H1 (cell line): ENCODE measurements around the gene STAMBPL1. TPM values are rescaled to one million over a fixed set of nuclear protein-coding genes. Genes with fewer than 3 reads are reported as not detected.

Experiments used
- CTCF ChIA-PET: fragments of 300-600 bp; sonication (Branson Sonifier 250); formaldehyde crosslinking; loops from one replicate; lab custom pipeline; 2021; ENCODE audit not compliant: partially characterized antibody; lab: Charles Lee
- POLR2A ChIA-PET: fragments of 300-600 bp; sonication (Branson Sonifier 250); formaldehyde crosslinking; loops from one replicate; lab custom pipeline; 2021; ENCODE audit warnings: inconsistent platforms; ENCODE audit not compliant: partially characterized antibody; lab: Charles Lee
- DNase-seq, 2 experiments: peaks; one replicate each; pipeline versions ENCODE4 v3.0.0 to v3.0.0-alpha.2; 2010 to 2022; ENCODE audit warnings: low spot score in 2 of 2, low read depth in 1 of 2, mixed read lengths in 1 of 2
- FAIRE-seq: peaks from 2 replicates; lab custom pipeline; 2011; peaks lifted over from hg19 to GRCh38; lab: Jason Lieb, UNC
- H2AFZ ChIP-seq: 2 replicates; pipeline ENCODE4 v1.8.1; 2012; ENCODE audit warnings: low read length, inconsistent platforms
- H2AK5ac ChIP-seq: 2 replicates; pipeline ENCODE4 v1.6.1; 2013; ENCODE audit warnings: low read depth, low read length
- H2BK120ac ChIP-seq: replicated peaks from 2 replicates; pipeline ENCODE3; 2013; ENCODE audit warnings: low read depth, low read length, inconsistent platforms
- H2BK12ac ChIP-seq: 2 replicates; pipeline ENCODE4 v1.6.1; 2013; ENCODE audit warnings: low read depth, low read length
- H2BK15ac ChIP-seq: 2 replicates; pipeline ENCODE4 v1.6.1; 2013; ENCODE audit warnings: low read length
- H2BK20ac ChIP-seq: 2 replicates; pipeline ENCODE4 v1.6.1; 2013; ENCODE audit warnings: low read length
- H2BK5ac ChIP-seq: 2 replicates; pipeline ENCODE4 v1.6.1; 2013; ENCODE audit warnings: low read depth, low read length
- H3K14ac ChIP-seq: 2 replicates; pipeline ENCODE4 v1.6.1; 2013; ENCODE audit warnings: inconsistent platforms; ENCODE audit not compliant: insufficient read length
- H3K18ac ChIP-seq: 2 replicates; pipeline ENCODE4 v1.6.1; 2013; ENCODE audit warnings: low read length; ENCODE audit errors: extremely low read depth
- H3K23ac ChIP-seq: 2 replicates; pipeline ENCODE4 v1.6.1; 2013; ENCODE audit warnings: inconsistent platforms; ENCODE audit not compliant: insufficient read length
- H3K23me2 ChIP-seq: 2 replicates; pipeline ENCODE4 v1.6.1; 2013; ENCODE audit warnings: low read depth, low read length
- H3K27ac ChIP-seq: 2 replicates; pipeline ENCODE4 v1.6.1; 2011; ENCODE audit warnings: low read depth, low read length, inconsistent platforms
- H3K27me3 ChIP-seq, 4 experiments: replicated peaks in 1 of 4; 1 replicate in 1 of 4; 2 replicates in 3 of 4; pipeline versions ENCODE4 v1.6.1 to v1.8.1; 2011 to 2013; ENCODE audit warnings: low read length in 3 of 4, mild to moderate bottlenecking in 3 of 4, inconsistent platforms in 2 of 4, mixed read lengths in 2 of 4, moderate library complexity in 1 of 4; ENCODE audit not compliant: control insufficient read depth in 3 of 4, insufficient read depth in 3 of 4; ENCODE audit errors: extremely low read depth in 1 of 4
- H3K36me3 ChIP-seq, 4 experiments: 2 replicates each; pipeline versions ENCODE4 v1.6.1 to v1.8.1; 2011 to 2013; ENCODE audit warnings: mild to moderate bottlenecking in 4 of 4, low read length in 3 of 4, moderate library complexity in 2 of 4, control low read depth in 1 of 4, inconsistent platforms in 1 of 4; ENCODE audit not compliant: insufficient read depth in 4 of 4, control insufficient read depth in 2 of 4
- H3K4ac ChIP-seq: replicated peaks from 2 replicates; pipeline ENCODE3; 2013; ENCODE audit warnings: low read length, low read depth, mixed read lengths, inconsistent platforms; ENCODE audit not compliant: insufficient read length
- H3K4me1 ChIP-seq, 4 experiments: replicated peaks in 1 of 4; 1 replicate in 1 of 4; 2 replicates in 3 of 4; pipeline versions ENCODE4 v1.6.1 to v1.8.1; 2011 to 2013; ENCODE audit warnings: low read length in 3 of 4, inconsistent platforms in 2 of 4, mixed read lengths in 1 of 4; ENCODE audit not compliant: insufficient read depth in 4 of 4, control insufficient read depth in 3 of 4
- H3K4me2 ChIP-seq, 2 experiments: 2 replicates each; pipeline versions ENCODE4 v1.6.1 to v1.8.1; 2011 to 2013; ENCODE audit warnings: low read depth in 2 of 2, low read length in 2 of 2, control low read depth in 1 of 2, inconsistent platforms in 1 of 2, mild to moderate bottlenecking in 1 of 2; ENCODE audit not compliant: insufficient read depth in 1 of 2
- H3K4me3 ChIP-seq, 4 experiments: fragments of 200-600, 300-600 bp in 1 of 4; sonication (generic), shearing (Covaris generic), sonication (Bioruptor Twin) in 1 of 4; 2 replicates each; pipeline versions ENCODE4 v1.5.1 to v1.8.1; 2011 to 2016; ENCODE audit warnings: low read length in 4 of 4, low read depth in 3 of 4, control low read depth in 2 of 4, inconsistent platforms in 2 of 4, mild to moderate bottlenecking in 2 of 4, mixed read lengths in 1 of 4, moderate library complexity in 1 of 4; ENCODE audit not compliant: insufficient read depth in 2 of 4; ENCODE audit errors: extremely low read depth in 1 of 4
- H3K56ac ChIP-seq: replicated peaks from 2 replicates; pipeline ENCODE3; 2013; ENCODE audit warnings: low read depth, mild to moderate bottlenecking, mixed read lengths, low read length, inconsistent platforms; ENCODE audit not compliant: insufficient read length
- H3K79me1 ChIP-seq: 2 replicates; pipeline ENCODE4 v1.6.1; 2013; ENCODE audit warnings: low read depth, low read length, control low read depth
- H3K79me2 ChIP-seq, 2 experiments: 2 replicates each; pipeline versions ENCODE4 v1.6.1 to v1.8.1; 2012 to 2013; ENCODE audit warnings: low read length in 2 of 2, mild to moderate bottlenecking in 2 of 2, inconsistent platforms in 1 of 2; ENCODE audit not compliant: insufficient read depth in 2 of 2, control insufficient read depth in 1 of 2
- H3K9ac ChIP-seq, 4 experiments: replicated peaks in 1 of 4; 1 replicate in 1 of 4; 2 replicates in 3 of 4; pipeline versions ENCODE4 v1.6.1 to v1.8.1; 2011 to 2013; ENCODE audit warnings: low read depth in 3 of 4, low read length in 3 of 4, control low read depth in 2 of 4, mild to moderate bottlenecking in 2 of 4, moderate library complexity in 2 of 4, inconsistent platforms in 1 of 4; ENCODE audit errors: extremely low read depth in 1 of 4
- H3K9me3 ChIP-seq, 2 experiments: 2 replicates each; pipeline versions ENCODE4 v1.6.1 to v1.8.1; 2012 to 2013; ENCODE audit warnings: mild to moderate bottlenecking in 2 of 2, moderate library complexity in 2 of 2, control low read depth in 1 of 2, inconsistent platforms in 1 of 2, low read depth in 1 of 2, low read length in 1 of 2, mixed read lengths in 1 of 2; ENCODE audit not compliant: insufficient read depth in 2 of 2
- H4K20me1 ChIP-seq, 2 experiments: replicated peaks in 1 of 2; 2 replicates each; pipeline versions ENCODE3 to v1.8.1; 2011 to 2013; ENCODE audit warnings: inconsistent platforms in 2 of 2, low read length in 2 of 2, mild to moderate bottlenecking in 1 of 2; ENCODE audit not compliant: insufficient read depth in 2 of 2, control insufficient read depth in 1 of 2
- H4K5ac ChIP-seq: 2 replicates; pipeline ENCODE4 v1.6.1; 2013; ENCODE audit warnings: low read length, low read depth, mixed read lengths, inconsistent platforms; ENCODE audit not compliant: insufficient read length
- H4K8ac ChIP-seq: 2 replicates; pipeline ENCODE4 v1.8.0; 2013; ENCODE audit warnings: mild to moderate bottlenecking, moderate library complexity, low read length, inconsistent platforms; ENCODE audit not compliant: insufficient read depth; ENCODE audit errors: extremely low read depth
- H4K91ac ChIP-seq: replicated peaks from 2 replicates; pipeline ENCODE3; 2013; ENCODE audit warnings: low read length, mixed read lengths, inconsistent platforms; ENCODE audit not compliant: insufficient read length
- FOSL1 ChIP-seq: IDR thresholded peaks from 2 replicates; pipeline ENCODE4 v1.6.1; 2011; ENCODE audit warnings: mild to moderate bottlenecking, low read depth, low read length, moderate library complexity; ENCODE audit not compliant: insufficient read depth
- HDAC2 ChIP-seq, 2 experiments: fragments of 300-600 bp in 1 of 2; sonication (generic) in 1 of 2; IDR thresholded peaks; 2 replicates each; pipeline ENCODE4 v1.6.1; 2011 to 2012; ENCODE audit warnings: low read depth in 2 of 2, low read length in 2 of 2, mild to moderate bottlenecking in 2 of 2, moderate library complexity in 2 of 2, borderline replicate concordance in 1 of 2, inconsistent platforms in 1 of 2
- POLR2A ChIP-seq, 2 experiments: IDR thresholded peaks; 1 replicate in 1 of 2; 2 replicates in 1 of 2; pipeline ENCODE4 v1.6.1; 2011; ENCODE audit warnings: low read depth in 2 of 2, low read length in 2 of 2, mild to moderate bottlenecking in 2 of 2; ENCODE audit errors: control extremely low read depth in 1 of 2
- RAD21 ChIP-seq, 2 experiments: IDR thresholded peaks in 1 of 2; conservative IDR thresholded peaks in 1 of 2; 2 replicates each; pipeline ENCODE4 v1.6.1; 2011; ENCODE audit warnings: low read depth in 2 of 2, low read length in 2 of 2, improper control_type of control experiment in 1 of 2, inconsistent platforms in 1 of 2, mild to moderate bottlenecking in 1 of 2, moderate library complexity in 1 of 2
- SP2 ChIP-seq: IDR thresholded peaks from 2 replicates; pipeline ENCODE4 v1.6.1; 2012; ENCODE audit warnings: mild to moderate bottlenecking, low read length, inconsistent platforms
- polyA plus RNA-seq, 7 experiments: library from polyadenylated mRNA; depleted of rRNA in 3 of 7; stranded (reverse) in 5 of 7; unstranded in 2 of 7; fragments of >200 nt in 5 of 7; fragments of 200-250 nt in 2 of 7; gene quantifications; 1 replicate in 5 of 7; 2 replicates in 1 of 7; 4 replicates in 1 of 7; pipeline versions ENCODE4 v1.2.1 to v1.2.3, GENCODE V29; 2011 to 2013; ENCODE audit warnings: missing spikeins in 2 of 7, mixed read lengths in 2 of 7
- total RNA-seq: library from RNA; stranded (reverse); fragmentation: NEBNext Ultra II Directional; extraction: Animal tissue kit (Norgen Biotek cat#: 25700); gene quantifications from 2 replicates; pipeline ENCODE4 v1.2.1, GENCODE V29; 2021

The STAMBPL1 gene
- total and polyA plus RNA-seq, 2 of the 8 experiments (the other 6 are each of a cell fraction or from before 2014, with no cell fraction given) = 5.5 TPM

DNA sequence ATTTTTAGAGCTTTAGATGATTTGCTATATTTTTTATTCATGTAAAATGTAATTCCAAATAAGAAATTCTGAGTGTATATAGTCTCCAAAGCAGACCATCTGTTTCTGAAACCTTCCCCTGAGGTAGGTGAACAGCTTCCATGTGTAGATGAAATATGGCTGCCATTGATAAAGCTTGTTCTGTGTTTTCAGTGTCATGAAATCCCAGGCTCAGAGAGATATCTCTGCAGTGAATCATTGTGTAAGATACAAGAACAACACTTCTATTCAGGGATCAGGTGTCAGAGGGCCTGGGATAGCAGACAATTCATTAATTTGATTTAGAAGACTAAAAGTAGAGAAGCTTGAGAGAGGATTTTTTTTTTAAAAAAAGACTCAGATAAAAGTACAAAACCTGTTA, 43.5 kb downstream of the STAMBPL1 start:
- Histone ChIP-seq H3K9me3 (no peaks in the 10 kb centered on the region), H4K20me1 (no peaks in the 10 kb centered on the region), H2BK120ac (no peak overlapping the region), H3K14ac (no peak overlapping the region), H2AK5ac (no peak overlapping the region), H3K4me3 (no peak overlapping the region), H3K27me3 (no peaks in the 10 kb centered on the region), H2BK12ac (no peak overlapping the region), H3K23me2 (no peaks in the 10 kb centered on the region), H4K8ac (no peak overlapping the region), H3K56ac (no peak overlapping the region), H3K4me2 (no peak overlapping the region), H2AFZ (no peak overlapping the region), H4K91ac (no peak overlapping the region), H3K36me3 (no peaks in the 10 kb centered on the region), H2BK5ac (no peak overlapping the region), H3K23ac (no peak overlapping the region), H4K5ac (no peak overlapping the region), H3K4ac (no peak overlapping the region), H3K18ac (no peak overlapping the region), H3K4me1 (no peaks in the 10 kb centered on the region), H2BK15ac (no peak overlapping the region), H3K79me2 (no peaks in the 10 kb centered on the region), H3K27ac (no peak overlapping the region), H3K9ac (no peak overlapping the region), H3K79me1 (no peaks in the 10 kb centered on the region), H2BK20ac (no peak overlapping the region)
- ChIA-PET POLR2A (no interaction called here), CTCF (interaction anchor here (1.0 to 2.1 kb wide), 5 partner anchors 9 to 113 kb away, joined by 3 to 22 read pairs (median 6); no protein-coding TSS in a partner anchor)
- DNase-seq (no peak), FAIRE-seq (no peak)
- TF ChIP-seq HDAC2 (IDR thresholded peaks at IDR 0.05; ENCODE audit: borderline replicate concordance in 1 of 2, low read depth in 2 of 2, low read length in 2 of 2) = no peak
- no peak for TF ChIP-seq RAD21 (IDR thresholded peaks at IDR 0.05 in 1 of 2, conservative IDR thresholded peaks at IDR 0.05 in 1 of 2; ENCODE audit: low read depth in 2 of 2, low read length in 2 of 2)
- no peak for TF ChIP-seq SP2
- no peak for TF ChIP-seq FOSL1
- TF ChIP-seq POLR2A (IDR thresholded peaks at IDR 0.05; ENCODE audit: control extremely low read depth in 1 of 2, low read depth in 2 of 2, low read length in 2 of 2) = no peak
